Activated CD4-positive, CD25-positive, alpha-beta regulatory T cell treated with anti-CD3 and anti-CD28 coated beads, Interleukin-2, amount 50 U/mL, for 72 hours (primary cell): ENCODE results near the gene AGAP1.

Experiments used
- DNase-seq: peaks from one replicate; pipeline ENCODE4 v3.0.0; 2021

AGAP1 gene

GRCh38 chr2:235612181-235612950 is 118.5 kb downstream of the AGAP1 start:
- DNase-seq: no peak

- no peak for DNase-seq
These were observed 119.8 kb downstream of the AGAP1 start for GRCh38 chr2:235613649-235614048.

- DNase-seq: no peak
These were observed 120.5 kb downstream of the AGAP1 start for GRCh38 chr2:235614176-235614860.

GRCh38 chr2:235614900-235615712 is 121.3 kb downstream of the AGAP1 start:
- DNase-seq: no peak

- DNase-seq: no peak
These were observed 123.0 kb downstream of the AGAP1 start for GRCh38 chr2:235616885-235617284.

GRCh38 chr2:235618039-235618438 is 124.2 kb downstream of the AGAP1 start:
- DNase-seq: no peak

GRCh38 chr2:235619544-235619943 is 125.7 kb downstream of the AGAP1 start:
- DNase-seq: no peak

- DNase-seq: no peak
These were observed 127.9 kb downstream of the AGAP1 start for GRCh38 chr2:235621736-235622135.

GRCh38 chr2:235623111-235623510 is 129.3 kb downstream of the AGAP1 start:
- no peak for DNase-seq

- no peak for DNase-seq
These were observed 129.9 kb downstream of the AGAP1 start for GRCh38 chr2:235623752-235624151.

GRCh38 chr2:235626658-235627057 is 132.8 kb downstream of the AGAP1 start:
- no peak for DNase-seq

- no peak for DNase-seq
These were observed 133.8 kb downstream of the AGAP1 start for GRCh38 chr2:235627682-235628081.

GRCh38 chr2:235630718-235631296 is 137.0 kb downstream of the AGAP1 start:
- DNase-seq: no peak

GRCh38 chr2:235634435-235635158 is 140.8 kb downstream of the AGAP1 start:
- no peak for DNase-seq

GRCh38 chr2:235636546-235636945 is 142.7 kb downstream of the AGAP1 start:
- DNase-seq: no peak

- no peak for DNase-seq
These were observed 144.1 kb downstream of the AGAP1 start for GRCh38 chr2:235637896-235638295.

- DNase-seq: no peak
These were observed 144.9 kb downstream of the AGAP1 start for GRCh38 chr2:235638541-235639427.

GRCh38 chr2:235639428-235639773 is 145.6 kb downstream of the AGAP1 start:
- DNase-seq: no peak

- DNase-seq: no peak
These were observed 146.0 kb downstream of the AGAP1 start for GRCh38 chr2:235639885-235640284.

GRCh38 chr2:235640377-235640776 is 146.5 kb downstream of the AGAP1 start:
- DNase-seq: no peak

- no peak for DNase-seq
These were observed 147.3 kb downstream of the AGAP1 start for GRCh38 chr2:235640926-235641723.
